MCF 10A (cell line): ENCODE measurements around the gene TPK1. TPM values are rescaled to one million over a fixed set of nuclear protein-coding genes. Genes with fewer than 3 reads are reported as not detected.

ENCODE experiments used
- BruUV-seq: library from RNA; stranded (reverse); fragments of 400-500 nt; replicated peaks from 2 replicates; lab custom pipeline; 2021; lab: Mats Ljungman, UMichigan
- CTCF ChIA-PET: fragments of 300-600 bp; sonication (Branson Sonifier 250); formaldehyde crosslinking; extraction: SDS; loops from one replicate; lab custom pipeline; 2021; ENCODE audit warnings: antibody characterized with exemption, inconsistent platforms; lab: Yijun Ruan, JAX
- POLR2A ChIA-PET: fragments of 300-600, 350-650 bp; sonication (Branson Sonifier 250); formaldehyde crosslinking; extraction: SDS; loops from one replicate; lab custom pipeline; 2020; ENCODE audit warnings: antibody characterized with exemption, inconsistent platforms; lab: Yijun Ruan, JAX
- DNase-seq: peaks from one replicate; pipeline ENCODE4 v3.0.0-alpha.2; 2018; ENCODE audit not compliant: unreplicated experiment
- H3K27ac Mint-ChIP-seq: one replicate; pipeline ENCODE4 v1.8.0; 2022; ENCODE audit warnings: mild to moderate bottlenecking, low read depth, mixed read lengths; ENCODE audit not compliant: unreplicated experiment
- H3K27me3 Mint-ChIP-seq: one replicate; pipeline ENCODE4 v1.8.0; 2022; ENCODE audit warnings: mixed read lengths; ENCODE audit not compliant: insufficient read depth, unreplicated experiment
- H3K36me3 Mint-ChIP-seq: one replicate; pipeline ENCODE4 v1.8.0; 2022; ENCODE audit warnings: mild to moderate bottlenecking, moderate library complexity, mixed read lengths; ENCODE audit not compliant: insufficient read depth, unreplicated experiment
- H3K4me1 Mint-ChIP-seq: one replicate; pipeline ENCODE4 v1.8.0; 2022; ENCODE audit warnings: mixed read lengths; ENCODE audit not compliant: insufficient read depth, unreplicated experiment
- H3K4me3 Mint-ChIP-seq: one replicate; pipeline ENCODE4 v1.8.0; 2022; ENCODE audit warnings: mild to moderate bottlenecking, moderate library complexity, mixed read lengths; ENCODE audit not compliant: unreplicated experiment
- H3K9me3 Mint-ChIP-seq: one replicate; pipeline ENCODE4 v1.8.0; 2022; ENCODE audit warnings: mixed read lengths; ENCODE audit not compliant: unreplicated experiment
- CTCF ChIP-seq: fragments of 200-600 bp; IDR thresholded peaks from one replicate; pipeline ENCODE4 v1.8.0; 2022; ENCODE audit warnings: antibody characterized with exemption, mild to moderate bottlenecking; ENCODE audit not compliant: unreplicated experiment
- intact Hi-C: fragments of 100-400 bp; cut with micrococcal nuclease; formaldehyde crosslinking; loops from 2 replicates; pipeline ENCODE4 v1.14.1; 2022
- total RNA-seq: library from RNA; stranded (reverse); gene quantifications from 2 replicates; pipeline ENCODE4 v1.2.3, GENCODE V29; 2022

Gene TPK1
- total RNA-seq, 1 experiment from 2014 or later, result 8.8 TPM

GRCh38 chr7:144862612-144863319, 26.9 kb upstream of the TPK1 start:
- peaks cover 5% of the 10 kb centered on the region for H3K36me3 Mint-ChIP-seq
- no peak for DNase-seq
- H3K9me3 Mint-ChIP-seq, result peaks cover 7% of the 10 kb centered on the region
- intact Hi-C loops, result no loop called here
- peaks cover 9% of the 10 kb centered on the region for H3K4me1 Mint-ChIP-seq
- no peak overlapping the region for H3K27ac Mint-ChIP-seq
- H3K27me3 Mint-ChIP-seq, result peaks cover 10% of the 10 kb centered on the region
- CTCF ChIA-PET, result interaction anchor here (0.7 to 1.1 kb wide), 3 partner anchors 7 to 1226 kb away, joined by 3 to 4 read pairs (median 3); no protein-coding TSS in a partner anchor
- TF ChIP-seq CTCF, result no peak
- no TSS peak for BruUV-seq
- H3K4me3 Mint-ChIP-seq, result no peak overlapping the region
- POLR2A ChIA-PET, result interaction anchor here (0.6 kb wide), 1 partner anchor 1504 kb away, joined by 4 read pairs; no protein-coding TSS in a partner anchor

GRCh38 chr7:144859739-144860138, 23.9 kb upstream of the TPK1 start:
- no peak overlapping the region for H3K4me3 Mint-ChIP-seq
- ChIA-PET POLR2A (no interaction called here), CTCF (interaction anchor here (0.6 to 0.8 kb wide), 3 partner anchors 121 to 1430 kb away, joined by 3 to 5 read pairs (median 3); no protein-coding TSS in a partner anchor)
- no peak for TF ChIP-seq CTCF
- H3K4me1 Mint-ChIP-seq, result peaks cover 9% of the 10 kb centered on the region
- no peak overlapping the region for H3K27ac Mint-ChIP-seq
- intact Hi-C loops, result loop anchor here (5.0 kb wide), 3 partner anchors 168 to 313 kb away; no protein-coding TSS in a partner anchor
- BruUV-seq, result no TSS peak
- no peaks in the 10 kb centered on the region for H3K27me3 Mint-ChIP-seq
- H3K36me3 Mint-ChIP-seq, result no peaks in the 10 kb centered on the region
- DNase-seq, result no peak
- H3K9me3 Mint-ChIP-seq, result peaks cover 7% of the 10 kb centered on the region

GRCh38 chr7:144857463-144857862, 21.6 kb upstream of the TPK1 start:
- intact Hi-C loops, result loop anchor here (5.0 kb wide), 3 partner anchors 170 to 315 kb away; no protein-coding TSS in a partner anchor
- POLR2A ChIA-PET, result no interaction called here
- Mint-ChIP-seq H3K4me1 (peaks cover 12% of the 10 kb centered on the region), H3K36me3 (no peaks in the 10 kb centered on the region), H3K4me3 (no peak overlapping the region), H3K27ac (no peak overlapping the region), H3K9me3 (no peaks in the 10 kb centered on the region), H3K27me3 (no peaks in the 10 kb centered on the region)
- no peak for DNase-seq
- CTCF ChIA-PET, result interaction anchor here (0.5 to 0.9 kb wide), 2 partner anchors 121 to 307 kb away, joined by 3 read pairs; no protein-coding TSS in a partner anchor
- no peak for TF ChIP-seq CTCF
- BruUV-seq, result no TSS peak

GRCh38 chr7:144854839-144855424, 19.1 kb upstream of the TPK1 start:
- intact Hi-C loops, result loop anchor here (1.0 to 5.0 kb wide), 5 partner anchors 118 to 1235 kb away; no protein-coding TSS in a partner anchor
- DNase-seq, result peak; percentile 60
- Mint-ChIP-seq H3K36me3 (no peaks in the 10 kb centered on the region), H3K27me3 (no peaks in the 10 kb centered on the region), H3K27ac (no peak overlapping the region), H3K4me1 (peaks cover 11% of the 10 kb centered on the region), H3K9me3 (no peaks in the 10 kb centered on the region), H3K4me3 (no peak overlapping the region)
- ChIA-PET CTCF (interaction anchor here (0.6 to 2.1 kb wide), 15 partner anchors 9 to 1290 kb away, joined by 3 to 10 read pairs (median 4); partner anchors contain the start of gene TPK1), POLR2A (no interaction called here)
- TF ChIP-seq CTCF, result peak; percentile 59
- BruUV-seq, result no TSS peak
